K562 (cell line): ENCODE data around the gene MBD5. TPM values are rescaled to one million over a fixed set of nuclear protein-coding genes. Genes with fewer than 3 reads are reported as not detected.

Experiments
- ATAC-seq: fragments of 200-7000 bp; cut with Tn5 transposase; 3 replicates; pipeline ENCODE4 v1.9.1; 2020; ENCODE audit warnings: moderate library complexity
- BruUV-seq: library from RNA; stranded (reverse); fragments of 400-500 nt; replicated peaks from 2 replicates; lab custom pipeline; 2021; lab: Mats Ljungman, UMichigan
- CTCF ChIA-PET: fragments of 300-600 bp; formaldehyde crosslinking; extraction: SDS; loops from one replicate; lab custom pipeline; 2021; ENCODE audit warnings: low intra/inter-chr PET ratio; lab: Yijun Ruan, JAX
- POLR2A ChIA-PET: fragments of 300-600, 350-650 bp; sonication (Branson Sonifier 250); formaldehyde crosslinking; extraction: SDS; loops from one replicate; lab custom pipeline; 2021; ENCODE audit warnings: antibody characterized with exemption, inconsistent platforms; lab: Yijun Ruan, JAX
- DNase-seq, 4 experiments: peaks; one replicate each; pipeline versions ENCODE4 v3.0.0 to v3.0.0-alpha.2; 2011 to 2018; ENCODE audit warnings: low spot score in 3 of 4, mixed read lengths in 3 of 4; ENCODE audit errors: extremely low read depth in 1 of 4
- FAIRE-seq: peaks from 2 replicates; lab custom pipeline; 2011; peaks lifted over from hg19 to GRCh38; lab: Jason Lieb, UNC
- H2AFZ ChIP-seq: 2 replicates; pipeline ENCODE4 v1.6.0; 2011; ENCODE audit warnings: low read depth, low read length, control low read depth, inconsistent platforms
- H3K27ac ChIP-seq: fragments of 200-600 bp; 3 replicates; pipeline ENCODE4 v1.8.0; 2011; ENCODE audit warnings: low read depth, mild to moderate bottlenecking, control low read depth, inconsistent platforms, low read length, moderate library complexity, mixed read lengths; ENCODE audit errors: extremely low read depth
- H3K27me3 ChIP-seq, 2 experiments: fragments of 300-600 bp in 1 of 2; 2 replicates in 1 of 2; 3 replicates in 1 of 2; pipeline versions ENCODE4 v1.6.0 to v1.8.0; 2011; ENCODE audit warnings: inconsistent platforms in 2 of 2, low read length in 2 of 2, mild to moderate bottlenecking in 1 of 2, mixed read lengths in 1 of 2, moderate library complexity in 1 of 2; ENCODE audit not compliant: control insufficient read depth in 2 of 2, insufficient read depth in 2 of 2
- H3K36me3 ChIP-seq: fragments of 300-600 bp; 3 replicates; pipeline ENCODE4 v1.8.0; 2011; ENCODE audit warnings: mild to moderate bottlenecking, low read length, inconsistent platforms; ENCODE audit not compliant: control insufficient read depth, insufficient read depth
- H3K4me1 ChIP-seq, 2 experiments: fragments of 200-600 bp in 1 of 2; replicated peaks in 1 of 2; 2 replicates in 1 of 2; 3 replicates in 1 of 2; pipeline versions ENCODE4 v1.5.1 to v1.8.0; 2011; ENCODE audit warnings: inconsistent platforms in 2 of 2, low read length in 2 of 2, mild to moderate bottlenecking in 1 of 2, mixed read lengths in 1 of 2, moderate library complexity in 1 of 2; ENCODE audit not compliant: control insufficient read depth in 2 of 2, insufficient read depth in 2 of 2
- H3K4me2 ChIP-seq: 2 replicates; pipeline ENCODE4 v1.6.1; 2011; ENCODE audit warnings: low read length, control low read depth, inconsistent platforms, mixed read lengths; ENCODE audit not compliant: insufficient read depth
- H3K4me3 ChIP-seq: fragments of 200-600 bp; sonication (generic), shearing (Covaris generic); 2 replicates; pipeline ENCODE4 v1.5.1; 2016; ENCODE audit warnings: control low read depth, inconsistent platforms
- H3K79me2 ChIP-seq: fragments of 200-600 bp; 3 replicates; pipeline ENCODE4 v1.8.0; 2011; ENCODE audit warnings: low read length, inconsistent platforms; ENCODE audit not compliant: control insufficient read depth, insufficient read depth
- H3K9ac ChIP-seq, 2 experiments: 2 replicates each; pipeline versions ENCODE4 v1.6.0 to v1.6.1; 2011; ENCODE audit warnings: low read depth in 2 of 2, low read length in 2 of 2, control low read depth in 1 of 2, inconsistent platforms in 1 of 2, mild to moderate bottlenecking in 1 of 2, mixed read lengths in 1 of 2; ENCODE audit not compliant: insufficient read depth in 1 of 2
- H3K9me1 ChIP-seq: one replicate; pipeline ENCODE4 v1.6.0; 2011; ENCODE audit warnings: inconsistent platforms, mild to moderate bottlenecking, low read length, moderate library complexity; ENCODE audit not compliant: control insufficient read depth, insufficient read depth
- H3K9me3 ChIP-seq: replicated peaks from 2 replicates; pipeline ENCODE4 v1.5.1; 2011; ENCODE audit warnings: low read depth, low read length, inconsistent platforms; ENCODE audit not compliant: control insufficient read depth, insufficient read depth
- H4K20me1 ChIP-seq: replicated peaks from 2 replicates; pipeline ENCODE4 v1.6.1; 2011; ENCODE audit warnings: low read length, inconsistent platforms, mixed read lengths; ENCODE audit not compliant: control insufficient read depth, insufficient read depth
- ARID4B ChIP-seq: sonication (generic); formaldehyde crosslinking; IDR thresholded peaks from 2 replicates; pipeline ENCODE4 v1.8.0; 2022; ENCODE audit warnings: mild to moderate bottlenecking, missing genetic modification reagents
- CBX2 ChIP-seq: fragments of 200-600 bp; sonication (generic); IDR thresholded peaks from one replicate; pipeline ENCODE4 v1.6.1; 2012; ENCODE audit warnings: mild to moderate bottlenecking, low read length, inconsistent platforms; ENCODE audit not compliant: insufficient read depth, poor library complexity, severe bottlenecking
- IRF1 ChIP-seq: sonication (generic); formaldehyde crosslinking; IDR thresholded peaks from 2 replicates; pipeline ENCODE4 v1.8.0; 2022; ENCODE audit warnings: missing genetic modification reagents, mild to moderate bottlenecking, borderline replicate concordance
- KDM1A ChIP-seq, 2 experiments: fragments of 450-650 bp; IDR thresholded peaks; 2 replicates each; pipeline ENCODE4 v1.6.1; 2016; ENCODE audit warnings: mild to moderate bottlenecking in 2 of 2
- PHB ChIP-seq: fragments of 250-450 bp; sonication (Bioruptor Pico); IDR thresholded peaks from 2 replicates; pipeline ENCODE4 v1.5.0; 2021
- RBM25 ChIP-seq: fragments of 200-400 bp; formaldehyde crosslinking; IDR thresholded peaks from 2 replicates; pipeline ENCODE4 v1.6.1; 2018; ENCODE audit warnings: low read length, low read depth, moderate library complexity; ENCODE audit not compliant: severe bottlenecking
- RNF219 ChIP-seq: fragments of 250-450 bp; sonication (Bioruptor Pico); IDR thresholded peaks from 2 replicates; pipeline ENCODE4 v1.5.0; 2022; ENCODE audit warnings: mild to moderate bottlenecking
- SNRNP70 ChIP-seq: fragments of 200-400 bp; formaldehyde crosslinking; optimal IDR thresholded peaks from 2 replicates; pipeline ENCODE3; 2017; ENCODE audit warnings: low read depth, low read length
- SREBF2 ChIP-seq: sonication (generic); formaldehyde crosslinking; IDR thresholded peaks from 2 replicates; pipeline ENCODE4 v1.4.0; 2020; ENCODE audit warnings: mild to moderate bottlenecking, missing genetic modification reagents
- TEAD1 ChIP-seq, 2 experiments: fragments of 450-650 bp in 1 of 2; sonication (generic) in 1 of 2; formaldehyde crosslinking; IDR thresholded peaks; 2 replicates each; pipeline versions ENCODE4 v1.4.0 to v1.8.0; 2020 to 2022; ENCODE audit warnings: mild to moderate bottlenecking in 2 of 2, missing genetic modification reagents in 1 of 2
- ZNF512 ChIP-seq: IDR thresholded peaks from 2 replicates; pipeline ENCODE4 v1.6.1; 2016; ENCODE audit warnings: missing genetic modification characterization, missing compliant biosample characterization
- in situ Hi-C: fragments of 300-500 bp; cut with MboI; formaldehyde crosslinking; loops from 4 replicates; pipeline ENCODE4 v1.15.0; 2018; ENCODE audit warnings: inconsistent platforms, mixed read lengths
- intact Hi-C: fragments of 100-400 bp; cut with micrococcal nuclease; formaldehyde crosslinking; loops from 2 replicates; pipeline ENCODE4 v1.14.2; 2022
- polyA plus RNA-seq, 8 experiments: library from polyadenylated mRNA; depleted of rRNA in 4 of 8; stranded (reverse) in 5 of 8; unstranded in 3 of 8; fragments of >200 nt; fragmentation: Nextera tagmentation in 2 of 8; fragmentation: Illumina TruSeq in 1 of 8; extraction: Ambion mirVana in 2 of 8; extraction: Trizol in 1 of 8; gene quantifications; 2 replicates each; pipeline versions ENCODE4 v1.2.1 to v1.2.3, GENCODE V29; 2011 to 2014; ENCODE audit warnings: inconsistent platforms in 1 of 8, missing spikeins in 1 of 8
- total RNA-seq, 7 experiments: library from RNA; depleted of rRNA in 6 of 7; stranded (reverse); fragments of >200 nt in 6 of 7; fragmentation: Illumina TruSeq in 2 of 7; extraction: Trizol in 2 of 7; gene quantifications; 2 replicates each; pipeline versions ENCODE4 v1.2.1 to v1.2.3, GENCODE V29; 2011 to 2021; ENCODE audit warnings: low replicate concordance in 1 of 7

MBD5 gene
- total and polyA plus RNA-seq, 9 of the 15 experiments (the other 6 are each of a cell fraction or from before 2014, with no cell fraction given) = 3.4 to 14.5 (median 9.0) TPM

- TF ChIP-seq CBX2 = no peak
- TF ChIP-seq IRF1 (CRISPR knock-in tag) = no peak
- no peak for TF ChIP-seq SREBF2 (CRISPR knock-in tag)
These were observed 278.7 kb downstream of the MBD5 start (continued) for GRCh38 chr2:148299616-148300015.

GRCh38 chr2:148300544-148300943, 279.7 kb downstream of the MBD5 start:
- H3K27me3 ChIP-seq = no peaks in the 10 kb centered on the region
- no peak overlapping the region for H3K27ac ChIP-seq
- H2AFZ ChIP-seq = no peak overlapping the region
- DNase-seq = no peak
- H3K36me3 ChIP-seq = no peaks in the 10 kb centered on the region
- intact Hi-C loops (no loop called here), in situ Hi-C loops (no loop called here)
- H3K79me2 ChIP-seq = no peaks in the 10 kb centered on the region
- no peaks in the 10 kb centered on the region for H3K4me1 ChIP-seq
- no peaks in the 10 kb centered on the region for H4K20me1 ChIP-seq
- H3K4me3 ChIP-seq = no peak overlapping the region
- FAIRE-seq = no peak
- H3K9ac ChIP-seq = no peak overlapping the region
- H3K9me3 ChIP-seq = no peaks in the 10 kb centered on the region
- no TSS peak for BruUV-seq
- no peak for ATAC-seq
- H3K4me2 ChIP-seq = no peak overlapping the region
- no peaks in the 10 kb centered on the region for H3K9me1 ChIP-seq
- CTCF ChIA-PET = no interaction called here
- POLR2A ChIA-PET = no interaction called here
- TF ChIP-seq SNRNP70 = no peak
- TF ChIP-seq TEAD1 (CRISPR knock-in tag; IDR thresholded peaks at IDR 0.05) = no peak
- TF ChIP-seq KDM1A (IDR thresholded peaks at IDR 0.05) = no peak
- no peak for TF ChIP-seq PHB
- TF ChIP-seq ZNF512 = no peak
- TF ChIP-seq RBM25 = no peak
- TF ChIP-seq ARID4B = no peak
- TF ChIP-seq RNF219 (CRISPR knock-in tag) = no peak
